NCI-H345 treated with DMSO at 0.1 percent for 48 hours (cell line): Measurements from ENCODE around the gene HJURP.

ENCODE experiments used
- DNase-seq: peaks from one replicate; lab custom pipeline; 2025; ENCODE audit not compliant: unreplicated experiment; lab: John Stamatoyannopoulos, UW

The HJURP gene

DNA sequence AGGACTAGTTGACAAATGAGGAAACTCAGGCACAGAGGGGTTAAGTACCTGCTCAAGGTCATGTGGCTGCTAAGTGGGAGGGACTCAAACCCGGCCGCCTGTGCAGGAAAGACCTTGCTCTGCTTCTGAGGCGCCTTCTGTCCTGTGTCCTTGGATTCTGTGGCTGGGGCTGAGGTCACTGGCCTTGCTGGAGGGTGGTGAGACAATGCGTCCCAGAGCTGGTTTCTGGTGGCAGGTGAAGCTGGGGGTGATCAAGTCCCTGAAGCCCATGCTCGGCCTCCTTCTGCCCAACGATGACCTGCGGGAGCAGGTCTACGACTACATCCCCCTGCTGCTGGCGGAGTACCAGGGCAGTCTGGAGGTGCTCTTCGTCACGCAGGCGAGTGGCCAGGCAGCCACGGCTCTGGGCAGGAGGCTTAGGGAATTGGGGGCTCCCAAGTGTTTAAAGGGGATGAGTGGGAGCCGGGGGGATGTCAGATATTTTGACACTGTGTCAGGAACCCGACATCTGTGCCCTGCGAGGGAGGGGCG is 60.1 kb downstream of the HJURP start:
- DNase-seq: no peak

DNA sequence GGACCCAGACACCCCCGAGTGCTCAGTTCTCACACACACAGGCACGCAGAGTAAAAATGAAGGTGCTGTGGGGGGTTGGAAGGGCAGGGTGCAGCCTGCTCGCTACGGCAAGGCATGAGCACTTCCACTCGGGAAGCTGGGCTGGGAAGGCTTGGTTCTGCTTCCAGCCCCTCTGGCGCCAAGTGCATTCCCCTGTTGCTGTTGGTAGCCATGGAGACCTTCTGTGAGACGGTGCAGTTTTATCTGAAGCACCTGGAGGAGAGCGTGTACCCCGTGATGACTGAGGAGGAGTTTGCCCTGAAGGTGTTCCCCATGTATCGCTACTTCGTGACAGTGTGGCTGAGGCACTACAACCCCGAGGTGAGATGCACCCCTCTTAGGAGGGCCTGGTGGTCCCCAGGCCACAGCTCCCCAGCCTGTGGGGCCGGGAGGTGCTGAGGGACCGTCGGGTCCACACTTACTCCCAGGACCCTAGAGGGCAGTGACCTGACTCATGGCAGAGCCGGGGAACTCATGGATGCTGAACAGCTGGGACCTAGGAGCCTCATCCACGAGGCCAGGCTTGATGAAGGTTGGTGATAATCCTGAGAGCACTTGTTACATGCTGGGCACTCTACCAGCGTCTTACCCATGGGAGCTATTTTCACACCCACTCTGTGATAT is 60.7 kb downstream of the HJURP start:
- DNase-seq: no peak

DNA sequence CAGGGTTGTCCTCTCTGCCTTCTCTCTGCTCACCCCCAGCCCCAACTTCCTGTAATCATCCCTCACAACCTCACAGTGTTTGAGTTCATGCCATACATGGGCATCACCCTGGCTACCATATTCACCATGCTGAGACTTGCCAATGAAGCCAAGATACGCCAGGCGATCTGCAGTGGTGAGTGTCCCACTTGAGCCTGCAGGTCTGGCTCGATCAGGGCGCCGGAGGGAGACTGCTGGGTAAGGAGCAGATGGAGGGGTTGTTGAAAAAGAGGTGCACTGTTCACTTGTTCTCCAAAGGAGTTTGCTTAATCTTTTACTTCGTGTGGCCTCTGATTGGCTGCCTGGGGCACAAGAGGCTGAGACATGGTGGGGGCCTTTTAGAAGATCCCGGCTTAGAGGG is 61.6 kb downstream of the HJURP start:
- no peak for DNase-seq

DNA sequence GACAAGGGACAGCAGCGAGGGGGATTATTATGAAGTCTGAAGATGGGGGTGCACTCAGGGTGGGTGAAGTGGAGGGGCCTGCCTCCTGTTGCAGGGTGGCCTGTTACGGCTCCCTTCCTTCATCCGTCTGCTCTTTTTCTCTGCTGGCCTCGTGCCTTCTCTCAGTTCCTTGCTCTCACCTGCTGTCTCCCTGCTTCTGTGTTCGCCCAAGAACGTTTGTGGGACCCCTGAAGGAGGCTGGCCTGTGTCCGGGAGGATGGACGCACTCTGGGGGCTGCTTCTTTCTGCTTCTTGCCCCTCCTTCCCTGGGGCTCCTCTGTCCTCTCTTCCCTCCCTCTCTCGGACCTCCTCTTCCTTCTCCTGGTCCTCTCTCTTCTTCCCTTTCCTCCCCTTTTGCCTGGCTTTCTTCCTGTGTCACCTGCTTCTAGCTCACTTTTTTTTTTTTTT is 62.4 kb downstream of the HJURP start:
- DNase-seq: no peak

DNA sequence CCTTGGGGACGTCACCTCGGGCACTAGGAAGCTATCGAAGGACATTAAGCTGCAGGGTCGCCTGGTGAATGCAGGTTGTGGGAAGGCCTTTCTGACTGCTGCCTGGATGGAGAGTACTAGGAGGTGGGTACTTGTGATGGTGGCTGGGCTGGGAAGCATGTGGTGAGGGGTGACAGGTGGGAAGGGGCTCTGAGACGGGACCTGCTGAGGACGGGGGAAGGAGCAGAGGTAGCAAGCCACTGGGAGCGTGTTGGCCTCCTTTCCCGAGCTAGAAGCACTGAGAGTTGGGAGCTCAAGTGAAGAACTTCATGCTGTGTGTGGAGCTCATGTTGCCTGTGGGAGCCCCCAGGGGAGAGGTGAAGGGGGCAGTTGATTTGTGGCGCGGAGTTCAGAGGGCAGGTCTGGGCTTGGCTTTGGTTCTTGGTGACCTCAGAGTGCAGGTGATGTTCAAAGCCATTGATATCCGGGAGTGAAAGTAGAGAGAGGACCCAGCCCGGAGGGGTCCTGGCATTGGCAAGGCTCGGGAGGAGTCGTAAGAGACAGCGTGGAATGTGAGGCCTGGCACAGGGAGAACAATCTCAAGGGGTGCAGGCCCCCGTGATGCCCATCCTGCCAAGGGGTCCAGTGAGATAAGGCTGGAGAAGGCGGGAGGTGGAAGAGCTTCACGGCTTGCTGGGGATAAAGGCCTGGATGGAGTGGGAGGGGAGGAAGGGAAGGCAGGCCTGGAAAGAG is 63.0 kb downstream of the HJURP start:
- no peak for DNase-seq

DNA sequence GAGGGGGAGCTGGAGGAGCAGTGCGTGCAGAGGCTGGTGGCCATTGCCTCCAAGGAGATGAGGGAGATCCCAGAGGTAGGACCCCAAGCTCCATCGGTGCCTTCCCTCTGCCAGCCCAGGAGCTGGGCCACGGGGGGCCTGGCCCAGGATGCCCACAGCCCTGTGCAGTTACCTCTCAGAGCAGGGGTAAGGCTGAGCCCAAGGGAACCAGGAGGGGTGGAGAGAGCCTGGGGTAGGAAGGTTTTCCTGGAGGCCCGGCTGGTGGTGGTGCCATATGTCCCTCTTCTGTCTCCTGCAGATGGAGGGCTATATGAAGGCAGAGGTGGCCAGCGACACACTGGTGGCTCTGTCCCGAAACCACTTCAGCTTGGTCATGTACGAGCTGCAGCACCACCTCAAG is 64.8 kb downstream of the HJURP start:
- DNase-seq: no peak
